Activated CD4-positive, alpha-beta T cell treated with anti-CD3 and anti-CD28 coated beads for 48 hours (primary cell): ENCODE data around the gene SYCE3.

Experiments
- DNase-seq: peaks from one replicate; pipeline ENCODE4 v3.0.0-alpha.2; 2020

Gene SYCE3

DNA sequence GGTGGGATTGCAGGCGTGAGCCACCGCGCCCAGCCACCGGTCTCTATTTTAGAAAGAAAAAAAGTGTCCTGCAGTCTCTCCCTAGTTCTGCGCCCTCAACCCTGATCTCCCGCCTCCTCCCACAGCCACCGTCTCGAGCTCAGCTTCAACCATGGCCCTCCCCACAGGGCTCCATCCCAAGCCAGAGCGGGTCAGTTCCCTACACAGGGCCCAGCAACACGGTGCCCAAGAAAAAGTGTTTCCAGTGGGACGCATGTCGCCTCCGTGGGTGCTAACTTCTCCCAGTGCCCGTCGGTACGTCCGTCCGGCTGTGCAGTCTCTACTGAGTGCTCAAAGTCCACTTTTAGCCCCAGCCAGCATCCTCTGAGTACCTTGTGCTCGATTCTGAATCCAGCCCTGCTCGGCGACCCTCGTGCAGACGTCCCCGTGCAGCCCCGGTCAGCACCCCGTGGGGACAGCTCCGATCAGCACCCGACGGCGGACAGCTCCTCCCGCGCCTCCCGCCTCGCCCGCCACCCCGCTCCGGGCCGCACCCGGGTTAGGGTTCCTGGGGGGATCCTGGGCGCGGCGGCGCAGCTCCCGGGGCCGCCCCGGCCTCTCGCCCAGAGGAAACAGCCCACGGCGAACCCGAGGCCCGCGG is 37.2 kb upstream of the SYCE3 start:
- peak; percentile 69 for DNase-seq

DNA sequence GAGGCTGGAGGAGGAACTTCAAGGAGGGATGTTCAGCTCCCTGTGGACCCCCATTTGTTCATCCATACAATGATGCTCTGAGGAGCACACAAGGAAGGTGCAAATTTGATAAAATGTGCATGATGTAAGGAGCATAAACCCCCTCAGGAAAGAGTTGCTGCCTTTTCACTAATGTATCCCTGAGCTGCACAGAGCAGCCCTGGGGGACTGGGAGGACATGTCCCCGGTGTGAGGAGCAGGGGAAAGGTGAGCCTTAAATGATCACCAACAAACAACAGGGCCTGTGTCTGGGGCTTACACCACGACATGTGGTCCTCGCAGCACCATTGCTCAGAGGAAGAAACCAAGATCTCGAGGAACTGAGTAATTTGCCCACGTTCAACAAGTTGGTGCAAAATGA is 34.4 kb upstream of the SYCE3 start:
- no peak for DNase-seq

DNA sequence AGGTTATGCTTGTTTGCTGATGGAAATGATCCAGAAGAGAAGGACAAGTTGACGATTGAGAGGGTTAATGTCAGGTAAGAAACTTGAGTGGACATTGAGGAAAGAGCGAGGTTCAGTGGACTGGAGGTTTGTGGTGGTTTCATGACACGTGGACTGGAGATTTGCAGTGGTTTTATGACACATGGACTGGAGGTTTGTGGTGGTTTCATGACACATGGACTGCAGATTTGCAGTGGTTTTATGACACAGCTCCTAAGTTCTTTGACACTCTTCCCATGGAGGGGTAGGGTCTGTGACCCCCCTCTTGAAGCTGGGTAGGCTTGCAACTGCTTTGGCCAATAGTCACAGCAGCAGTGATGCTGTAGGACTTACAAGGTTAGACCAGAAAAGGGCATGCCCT is 32.5 kb upstream of the SYCE3 start:
- DNase-seq, result no peak

DNA sequence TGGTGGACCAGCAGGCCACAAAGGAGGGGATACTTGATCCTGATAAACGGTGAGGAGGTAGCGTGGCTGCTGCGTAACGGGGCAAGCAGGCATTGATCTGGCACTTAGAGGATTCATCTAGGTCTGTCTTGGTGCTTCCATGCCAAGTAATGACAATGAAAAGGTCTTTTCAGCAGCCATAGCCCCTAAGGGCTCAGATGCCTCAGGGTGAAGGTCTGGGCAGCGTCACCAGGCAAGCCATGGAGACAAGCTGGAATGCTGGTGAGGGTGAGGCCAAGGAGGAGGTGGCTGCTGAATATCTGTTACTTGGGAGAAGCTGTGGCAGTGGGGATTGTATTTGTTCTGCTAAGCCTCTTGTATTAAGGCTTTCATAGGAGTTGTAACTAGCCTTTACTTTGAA is 24.7 kb upstream of the SYCE3 start:
- DNase-seq, result no peak

DNA sequence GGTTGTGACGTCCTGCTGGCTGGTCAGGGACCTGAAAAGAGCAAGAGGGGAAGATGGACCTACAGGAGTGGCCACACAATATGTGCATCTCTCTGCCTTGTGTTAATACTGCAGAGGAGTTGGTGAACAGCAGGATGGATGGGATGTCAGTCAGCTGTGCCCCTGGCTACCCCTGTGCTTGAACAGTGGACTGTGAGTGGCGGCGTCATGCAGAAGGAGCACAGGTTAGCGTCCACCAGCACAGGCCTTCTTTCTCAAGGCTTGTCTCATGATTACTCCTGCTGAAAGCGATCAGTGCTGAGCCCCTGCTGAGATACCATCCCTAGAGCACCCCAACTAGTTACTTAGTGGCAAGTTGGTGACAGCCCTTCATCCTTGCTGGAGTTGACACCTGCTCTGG is 23.7 kb upstream of the SYCE3 start:
- no peak for DNase-seq

DNA sequence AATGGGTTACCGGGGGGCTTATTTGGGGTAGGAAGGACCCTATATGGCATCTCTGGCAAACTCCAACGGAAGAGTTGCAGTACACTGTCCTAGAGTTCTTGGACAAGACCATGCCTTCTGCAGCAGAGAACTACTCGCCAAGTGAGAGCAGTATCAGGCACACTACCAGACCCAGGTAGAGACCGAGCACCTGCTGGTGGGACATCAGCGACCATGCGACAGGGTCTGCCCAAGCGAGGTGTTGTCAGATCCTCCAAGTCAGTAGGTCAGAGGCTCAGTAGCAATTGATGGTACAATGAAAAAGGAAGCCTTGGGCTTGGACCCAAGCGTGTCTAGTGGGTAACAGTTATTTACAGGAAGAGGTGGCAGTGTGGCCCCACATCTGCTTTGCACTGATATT is 23.1 kb upstream of the SYCE3 start:
- no peak for DNase-seq

DNA sequence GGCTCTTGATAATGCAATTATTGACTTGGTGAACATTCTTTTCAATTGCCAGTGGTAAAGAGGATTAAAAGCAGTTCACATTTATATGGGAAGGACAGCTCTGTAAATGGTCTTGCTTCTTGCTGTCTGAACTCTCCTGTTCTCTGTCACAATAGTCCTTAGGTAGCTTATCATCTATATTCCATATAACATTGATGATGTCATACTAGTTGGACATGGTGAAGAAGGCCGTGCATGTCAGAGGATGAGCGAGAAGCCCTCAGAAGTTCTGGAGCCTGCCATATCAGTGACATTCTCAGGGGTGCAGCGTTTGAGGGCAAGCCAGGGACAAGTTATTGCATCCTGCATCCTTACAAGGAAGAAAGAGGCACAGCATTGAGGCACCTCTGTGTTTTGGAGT is 22.5 kb upstream of the SYCE3 start:
- no peak for DNase-seq

DNA sequence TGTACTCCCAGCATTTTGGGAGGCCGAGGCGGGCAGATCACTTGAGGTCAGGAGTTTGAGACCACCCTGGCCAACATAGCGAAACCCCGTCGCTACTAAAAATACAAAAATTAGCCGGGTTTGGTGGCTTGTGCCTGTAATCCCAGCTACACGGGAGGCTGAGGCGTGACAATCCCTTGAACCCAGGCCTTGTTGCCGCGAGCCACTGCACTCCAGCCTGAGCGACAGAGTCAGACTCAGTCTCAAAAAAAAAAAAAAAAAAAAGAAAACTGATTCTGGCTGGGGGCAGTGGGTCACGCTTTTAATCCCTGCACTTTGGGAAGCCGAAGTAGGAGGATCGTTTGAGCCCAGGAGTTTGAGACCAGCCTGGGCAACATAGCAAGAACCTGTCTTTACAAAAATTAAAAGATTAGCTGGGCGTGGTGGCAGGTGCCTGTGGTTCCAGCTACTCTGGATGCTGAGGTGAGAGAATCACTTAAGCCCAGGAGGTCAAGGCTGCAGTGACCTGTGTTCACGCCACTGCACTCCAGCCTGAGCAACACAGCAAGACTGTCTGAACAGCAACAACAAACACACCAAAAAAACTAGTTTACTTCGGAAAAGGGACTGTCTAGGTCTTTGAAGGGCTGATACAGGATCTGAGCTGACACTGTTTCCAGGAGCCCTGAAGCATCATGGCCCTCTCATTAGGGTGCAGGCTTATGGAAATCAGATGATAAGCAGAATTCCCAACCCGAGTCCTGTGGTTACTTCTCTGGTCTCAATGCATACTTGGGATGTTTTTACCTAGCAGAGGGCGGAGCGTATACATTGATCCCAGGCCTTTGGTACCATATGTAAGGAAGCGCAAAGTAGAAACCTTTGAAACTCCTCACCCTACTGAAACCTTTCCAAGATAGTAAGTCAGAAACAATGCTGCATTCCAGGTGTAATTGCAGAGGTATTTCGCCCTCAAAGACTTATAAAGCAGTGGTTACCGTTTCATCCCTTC is 21.7 kb upstream of the SYCE3 start:
- no peak for DNase-seq

DNA sequence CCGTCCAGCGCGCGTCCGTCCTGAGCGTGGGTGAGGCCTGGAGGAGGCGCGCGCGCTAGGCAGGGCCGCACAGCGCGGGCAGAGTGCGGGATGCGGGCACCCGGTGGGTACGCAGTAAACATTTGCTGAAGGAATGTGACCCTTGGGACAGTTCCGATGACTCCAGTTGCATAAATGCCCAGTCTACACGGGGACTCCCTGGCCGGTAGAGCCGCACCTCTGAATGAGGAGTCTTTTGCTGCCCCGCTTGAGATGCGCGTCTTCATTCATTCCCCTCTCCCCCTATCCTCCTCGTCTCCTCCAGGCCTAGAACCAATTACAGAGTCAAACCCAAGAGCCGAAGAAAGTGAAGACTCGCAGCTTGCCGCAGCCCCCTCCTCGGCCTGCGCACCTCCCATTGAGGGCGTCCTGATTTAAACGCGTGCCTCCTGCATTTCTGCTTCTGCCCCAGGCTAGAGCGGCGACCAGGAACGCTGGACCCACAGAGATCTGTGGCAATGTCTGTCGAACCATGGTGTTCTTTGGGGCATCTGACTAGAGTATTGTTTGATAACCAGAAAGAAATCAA is 20.7 kb upstream of the SYCE3 start:
- DNase-seq, result no peak

DNA sequence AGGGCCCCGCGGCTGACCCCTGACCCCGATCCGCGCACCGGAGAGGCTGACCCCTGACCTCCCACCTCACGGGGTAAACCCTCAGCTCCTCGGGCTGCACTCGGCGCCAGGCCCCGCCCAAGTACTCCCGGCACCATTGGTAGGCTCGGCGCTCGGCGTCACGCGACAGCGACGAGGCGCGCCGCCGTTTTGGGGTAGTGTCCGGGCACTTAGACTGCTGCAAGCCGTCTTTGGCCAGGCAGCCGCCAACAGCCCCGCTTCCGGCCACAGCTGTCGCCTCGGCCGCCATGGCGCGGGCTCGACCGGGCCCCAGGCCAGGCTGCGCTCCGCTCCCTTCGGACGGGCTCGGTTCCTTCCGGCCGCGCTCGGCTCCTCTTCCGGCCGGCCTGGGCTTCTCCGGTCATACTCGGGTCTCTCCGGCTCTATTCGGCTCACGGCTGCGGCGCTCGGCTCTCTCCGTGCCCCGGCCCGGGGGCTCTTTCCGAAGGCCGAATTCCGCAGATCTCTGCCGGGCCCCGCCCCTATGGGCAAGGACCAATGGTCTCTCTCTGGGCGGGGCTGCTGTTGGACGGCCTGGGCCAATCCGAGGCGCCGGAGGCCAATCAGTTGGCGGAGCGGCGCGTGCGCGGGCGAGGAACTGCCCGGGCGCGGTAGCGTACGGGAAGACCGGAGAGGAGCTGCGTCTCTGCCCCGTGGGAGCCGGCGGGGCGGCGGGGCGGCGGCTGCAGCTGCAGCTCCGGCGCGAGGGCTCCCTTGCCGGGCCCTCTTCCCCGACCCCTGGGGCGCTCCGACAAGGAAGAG is 20.0 kb upstream of the SYCE3 start, which contains the start of gene CHKB:
CHKB (minus strand) TSS at position 357 of the 801 bp plus-strand sequence; CDS start at position 289, 68 bp downstream.
- DNase-seq, result peak; percentile 99

DNA sequence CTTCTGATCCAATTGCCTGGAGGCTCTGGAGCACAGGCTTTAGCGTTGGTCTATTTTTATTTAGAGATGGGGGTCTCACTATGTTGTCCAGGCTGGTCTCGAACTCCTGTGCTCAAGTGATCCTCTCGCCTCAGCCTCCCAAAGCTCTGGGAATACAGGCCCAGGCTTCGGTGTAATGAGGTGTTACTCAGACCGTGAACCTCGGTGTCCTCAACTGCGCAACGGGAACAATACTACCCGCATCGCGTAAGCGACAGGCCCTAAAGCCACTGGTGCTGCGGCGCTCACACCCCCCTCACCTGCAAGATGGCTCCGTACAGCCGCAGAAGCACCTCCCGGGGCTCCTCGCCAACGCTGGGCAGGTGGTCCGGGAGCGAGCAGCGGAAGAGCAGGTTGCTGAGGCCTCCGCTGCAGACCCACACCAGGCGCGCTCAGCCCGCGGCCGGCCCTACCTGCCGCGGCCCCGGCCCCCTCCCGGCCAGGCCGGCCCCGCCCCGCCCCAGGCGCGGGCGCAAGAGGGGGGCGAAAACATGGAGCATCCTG is 19.3 kb upstream of the SYCE3 start:
- DNase-seq, result peak; percentile 59

DNA sequence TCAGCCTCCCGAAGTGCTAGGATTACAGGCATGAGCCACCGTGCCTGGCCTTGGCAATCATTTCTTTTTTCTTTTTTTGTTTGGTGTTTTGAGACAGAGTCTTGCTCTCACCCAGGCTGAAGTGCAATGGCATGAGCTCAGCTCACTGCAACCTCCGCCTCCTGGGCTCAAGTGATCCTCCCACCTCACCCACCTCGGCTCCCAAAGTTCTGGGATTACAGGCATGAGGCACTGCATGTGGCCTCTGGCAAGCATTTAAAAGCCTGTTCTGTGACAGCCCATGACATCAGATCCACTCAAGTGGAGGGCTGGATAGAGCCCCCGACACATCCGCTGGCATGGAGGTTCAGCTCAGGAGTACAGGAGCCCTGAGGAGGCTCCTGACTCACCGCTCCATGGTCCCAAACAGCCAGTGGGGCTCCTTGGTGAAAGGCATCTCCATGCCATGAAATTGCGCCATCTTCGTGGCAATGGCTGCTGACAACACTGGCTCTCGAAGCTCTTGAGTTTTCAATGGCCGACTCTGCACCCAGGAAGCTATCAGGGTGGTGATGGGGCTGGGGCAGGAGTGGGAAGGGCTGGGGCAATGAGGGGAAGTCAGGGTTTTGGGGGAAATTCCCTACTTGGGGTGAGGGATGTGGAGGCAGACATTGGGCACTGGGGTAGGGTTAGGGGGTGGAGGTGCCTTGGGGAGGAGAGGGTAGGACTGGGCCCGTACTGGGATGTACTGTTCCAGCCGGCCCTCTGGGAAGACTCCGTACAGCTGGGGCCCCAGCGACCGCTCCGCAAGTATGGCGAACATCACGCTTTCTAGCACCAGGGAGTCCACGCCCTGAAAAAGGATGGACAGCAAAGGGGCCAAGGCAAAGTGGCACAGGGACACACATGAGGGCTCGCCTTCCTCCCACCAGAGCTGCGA is 18.6 kb upstream of the SYCE3 start:
- DNase-seq, result no peak

DNA sequence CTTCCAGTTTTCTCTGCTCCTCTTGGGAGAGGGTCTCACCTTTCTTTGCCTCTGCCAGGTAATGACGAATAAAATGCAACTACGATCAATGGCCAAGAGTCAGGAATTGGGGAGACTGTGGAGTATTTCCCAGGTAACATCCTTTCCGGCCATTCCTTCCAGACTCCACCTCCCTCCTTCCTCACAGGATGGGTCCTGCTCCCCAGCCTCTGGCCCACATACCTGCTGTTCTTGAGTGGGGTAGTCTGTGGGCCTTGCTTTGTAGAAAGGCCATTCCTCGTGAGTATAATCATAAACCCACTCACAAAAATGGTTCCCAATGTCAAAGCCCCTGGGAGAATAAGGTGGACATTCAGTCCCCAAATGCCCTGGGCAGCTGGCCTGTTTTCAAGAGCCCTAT is 17.0 kb upstream of the SYCE3 start:
- no peak for DNase-seq

DNA sequence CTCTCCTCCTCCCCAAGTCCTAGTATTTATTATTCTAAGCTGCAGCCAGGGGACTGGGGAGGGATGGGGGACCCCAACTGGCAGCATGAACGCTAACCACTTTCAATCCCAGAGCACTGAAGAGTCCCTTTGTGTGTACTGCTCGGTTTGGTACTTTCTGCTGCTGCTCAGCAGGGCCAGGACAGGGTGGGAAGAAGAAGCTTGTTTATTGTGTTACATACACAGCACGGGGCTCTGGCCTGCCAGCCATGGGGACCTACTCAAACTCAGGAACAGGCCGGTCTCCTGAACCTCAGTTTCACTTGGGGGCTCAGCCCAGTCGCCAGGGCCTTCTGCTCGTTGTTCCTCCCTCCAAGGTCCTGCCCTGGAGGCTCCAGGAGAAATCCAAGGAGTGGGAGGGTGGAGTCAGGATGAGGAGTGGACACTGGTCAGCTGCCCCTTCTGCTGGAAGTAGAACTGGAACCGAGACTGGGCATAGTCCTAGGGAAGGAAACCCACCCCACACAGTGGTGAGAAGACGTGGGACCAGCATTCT is 16.1 kb upstream of the SYCE3 start:
- no peak for DNase-seq

DNA sequence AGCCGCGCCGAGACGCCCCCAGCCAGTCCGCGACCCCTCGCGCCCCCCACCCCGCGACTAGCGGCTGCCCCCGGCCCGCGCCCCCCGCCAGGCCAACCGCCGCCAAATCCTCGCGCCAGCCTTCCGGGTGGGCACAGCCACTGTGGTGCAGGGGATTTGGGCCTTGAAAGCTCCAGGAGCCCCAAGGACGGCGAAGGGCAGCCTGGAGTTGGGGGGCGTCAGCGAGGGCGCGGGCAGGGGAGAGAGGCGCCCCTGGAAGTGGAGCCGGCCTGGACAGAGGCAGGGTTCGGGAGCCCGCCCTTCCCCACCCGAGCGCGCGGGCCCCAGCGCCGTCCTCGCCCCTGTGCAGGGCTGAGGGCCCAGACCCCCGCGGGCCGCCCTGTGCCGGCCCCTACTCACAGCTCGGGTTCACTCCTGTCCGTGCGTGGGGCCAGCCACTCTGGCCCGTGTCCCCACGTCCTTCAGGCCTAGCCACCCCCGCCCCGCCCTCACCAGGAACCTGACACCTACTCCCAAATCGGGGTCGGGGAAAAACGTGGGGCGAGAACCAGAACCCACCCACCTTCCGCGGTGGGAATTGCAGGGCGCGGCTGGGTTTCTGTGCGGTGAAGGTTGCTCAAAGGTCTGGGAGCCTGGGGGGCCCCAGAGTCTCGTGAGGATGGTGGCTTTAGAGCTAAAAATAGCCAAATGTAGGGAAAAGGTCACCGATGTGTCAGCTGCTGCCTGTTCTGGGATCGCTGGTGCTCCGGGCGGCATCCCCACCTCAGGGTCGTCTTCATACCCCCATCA is 15.5 kb upstream of the SYCE3 start, which contains the start of gene CPT1B:
CPT1B (minus strand) TSS at position 441 of the 789 bp plus-strand sequence. CDS start 512 bp downstream, outside the sequence.
- DNase-seq, result no peak

DNA sequence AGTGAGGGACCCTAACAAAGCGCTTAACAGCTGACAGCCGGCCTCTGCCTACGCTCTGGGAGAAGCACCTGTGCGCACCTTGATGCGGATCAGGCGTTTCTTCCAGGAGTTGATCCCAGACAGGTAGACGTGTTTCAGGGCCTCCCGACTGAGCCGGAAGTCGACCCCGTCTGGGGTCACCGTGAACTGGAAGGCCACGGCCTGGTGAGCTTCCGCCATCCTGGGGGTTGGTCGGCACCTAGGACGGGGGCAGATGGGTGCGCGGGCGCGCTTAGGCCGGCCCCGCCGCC is 14.9 kb upstream of the SYCE3 start:
- DNase-seq, result no peak

DNA sequence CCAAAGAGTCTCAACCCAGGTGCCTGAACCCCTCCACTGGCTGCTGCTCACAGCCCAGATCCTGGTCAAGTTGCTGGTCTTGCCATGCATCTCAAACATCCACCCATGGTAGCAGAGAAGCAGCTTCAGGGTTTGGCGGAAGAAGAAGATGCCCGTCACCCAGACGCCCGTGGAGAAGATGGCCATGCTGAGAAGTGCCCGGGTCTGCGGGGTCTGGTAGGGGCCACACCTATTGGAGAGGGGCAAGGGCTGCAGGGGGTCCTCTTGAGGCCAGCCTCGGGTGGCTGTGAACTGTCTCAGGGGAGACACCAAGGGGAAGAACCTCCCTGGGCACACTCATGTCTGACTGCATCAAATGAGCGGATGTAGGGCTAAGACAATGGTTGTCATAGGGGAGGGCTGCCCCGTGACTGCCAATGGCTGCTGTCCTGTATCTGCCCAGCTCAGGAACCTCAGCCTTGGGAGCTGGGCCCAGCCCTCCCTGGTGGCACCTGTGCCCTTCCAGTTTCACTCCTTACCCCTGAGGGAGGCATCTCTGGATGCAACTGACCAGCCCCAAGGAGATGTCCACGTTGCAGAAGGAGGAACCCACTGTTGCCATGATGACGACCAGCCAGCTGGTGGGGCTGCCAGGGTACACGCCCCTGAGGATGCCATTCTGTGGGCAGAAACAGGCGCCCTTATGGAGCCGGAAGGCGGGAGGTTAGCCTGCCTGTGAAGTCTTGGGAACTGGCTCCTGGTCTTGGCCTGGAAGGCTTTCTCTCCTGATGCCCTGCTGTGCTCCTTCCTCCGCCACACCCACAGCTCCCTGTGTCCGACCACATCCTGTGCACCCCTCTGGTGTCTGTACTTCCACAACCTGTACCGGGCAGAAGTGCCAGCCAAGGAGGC is 14.3 kb upstream of the SYCE3 start:
- DNase-seq, result no peak

DNA sequence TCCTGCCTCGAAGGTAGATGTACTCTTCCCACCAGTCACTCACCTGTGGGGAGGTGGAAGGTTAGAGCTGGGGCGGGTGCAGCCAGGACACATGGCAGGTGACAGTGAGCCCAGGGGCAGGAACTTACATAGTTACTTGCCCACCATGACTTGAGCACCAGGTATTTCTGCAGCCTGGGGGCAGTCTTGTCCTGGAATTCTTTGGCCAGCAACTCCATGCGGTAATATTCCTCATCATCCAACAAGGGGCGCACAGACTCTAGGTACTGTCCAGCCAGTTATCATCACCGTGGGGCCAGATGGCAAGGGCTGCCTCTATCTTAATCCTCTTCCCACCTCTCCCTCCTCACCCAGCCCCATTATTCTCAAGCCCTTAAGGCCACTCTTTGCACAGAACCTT is 13.4 kb upstream of the SYCE3 start:
- no peak for DNase-seq

DNA sequence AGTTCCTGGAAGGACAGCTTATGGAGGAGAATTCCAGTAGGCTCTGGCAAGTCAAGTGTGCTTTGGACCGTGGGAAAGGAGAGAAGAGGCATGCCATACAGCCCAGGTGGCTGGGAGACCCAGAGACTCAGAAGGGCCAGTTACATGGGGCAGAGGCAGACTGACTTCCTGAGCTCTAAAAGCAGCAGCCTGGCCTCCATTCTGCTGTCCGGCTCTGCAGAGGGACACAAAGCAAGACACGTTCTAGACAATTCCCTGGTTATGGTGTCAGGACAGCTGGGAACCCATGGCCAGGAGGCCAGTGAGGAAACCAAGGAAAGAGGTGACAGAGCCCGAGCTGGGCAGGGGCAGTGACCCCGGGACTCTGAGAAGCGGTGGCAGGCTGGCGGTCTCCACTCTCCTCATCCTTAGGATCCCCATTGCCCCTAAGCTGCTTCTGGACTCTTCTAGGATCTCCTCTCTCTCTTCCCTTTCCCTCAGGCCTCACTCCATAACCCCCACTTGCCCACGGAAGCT is 12.8 kb upstream of the SYCE3 start:
- no peak for DNase-seq
